ENCODE data around the gene KIF26A.

Gene KIF26A

GRCh38 chr14:104192146-104192882 is 53.9 kb downstream of the KIF26A start:
- no peak for DNase-seq (ENCODE audit: low spot score)
- no peak for TF ChIP-seq CTCF (IDR thresholded peaks at IDR 0.05)
- Histone ChIP-seq H3K4me3 (no peak overlapping the region), H3K27ac (no peak overlapping the region)

- no peak for DNase-seq (ENCODE audit: low spot score)
- no peak for TF ChIP-seq CTCF (IDR thresholded peaks at IDR 0.05)
- Histone ChIP-seq H3K27ac (no peak overlapping the region), H3K4me3 (no peak overlapping the region)
Observed at GRCh38 chr14:104192883-104193245, 54.5 kb downstream of the KIF26A start.

GRCh38 chr14:104194016-104194415 is 55.6 kb downstream of the KIF26A start:
- no peak for DNase-seq (ENCODE audit: low spot score)
- TF ChIP-seq CTCF (IDR thresholded peaks at IDR 0.05) = no peak

GRCh38 chr14:104194716-104195115 is 56.3 kb downstream of the KIF26A start:
- no peak for DNase-seq (ENCODE audit: low spot score)
- Histone ChIP-seq H3K4me3 (no peak overlapping the region), H3K27ac (no peak overlapping the region)
- no peak for TF ChIP-seq CTCF (IDR thresholded peaks at IDR 0.05)

More at GRCh38 chr14:104194016-104194415, 55.6 kb downstream of the KIF26A start:
- Histone ChIP-seq H3K4me3 (no peak overlapping the region), H3K27ac (no peak overlapping the region)

GRCh38 chr14:104195361-104195760 is 57.0 kb downstream of the KIF26A start:
- Histone ChIP-seq H3K4me3 (no peak overlapping the region), H3K27ac (no peak overlapping the region)
- TF ChIP-seq CTCF (IDR thresholded peaks at IDR 0.05) = no peak
- DNase-seq (ENCODE audit: low spot score) = no peak

- H3K4me3 ChIP-seq = no peak overlapping the region
- no peak for TF ChIP-seq CTCF (IDR thresholded peaks at IDR 0.05)
- no peak for DNase-seq (ENCODE audit: low spot score)
- H3K27ac ChIP-seq = no peak overlapping the region
Observed at GRCh38 chr14:104195878-104196277, 57.5 kb downstream of the KIF26A start.

- TF ChIP-seq CTCF (IDR thresholded peaks at IDR 0.05) = no peak
- no peak overlapping the region for H3K4me3 ChIP-seq
- DNase-seq (ENCODE audit: low spot score) = no peak
Observed at GRCh38 chr14:104196461-104197140, 58.2 kb downstream of the KIF26A start.

More at GRCh38 chr14:104196461-104197140, 58.2 kb downstream of the KIF26A start:
- no peak overlapping the region for H3K27ac ChIP-seq
